OCI-LY7 (cell line): Measurements from ENCODE around the gene PAGE1.

Source experiments
- EZH2phosphoT487 ChIP-seq: fragments of 200-600 bp; sonication (generic); IDR thresholded peaks from 2 replicates; pipeline ENCODE4 v1.6.1; 2018; ENCODE audit warnings: low read depth, borderline replicate concordance, mild to moderate bottlenecking, mixed run types, antibody characterized with exemption, low read length, moderate library complexity, mixed read lengths
- TF ChIP-seq, protein P1 (sequence below): fragments of 200-600 bp; sonication (generic); conservative IDR thresholded peaks from 2 replicates; pipeline ENCODE4 v1.5.1; 2014; ENCODE audit warnings: mild to moderate bottlenecking, antibody characterized with exemption, low read length, moderate library complexity, mixed read lengths

DNA sequence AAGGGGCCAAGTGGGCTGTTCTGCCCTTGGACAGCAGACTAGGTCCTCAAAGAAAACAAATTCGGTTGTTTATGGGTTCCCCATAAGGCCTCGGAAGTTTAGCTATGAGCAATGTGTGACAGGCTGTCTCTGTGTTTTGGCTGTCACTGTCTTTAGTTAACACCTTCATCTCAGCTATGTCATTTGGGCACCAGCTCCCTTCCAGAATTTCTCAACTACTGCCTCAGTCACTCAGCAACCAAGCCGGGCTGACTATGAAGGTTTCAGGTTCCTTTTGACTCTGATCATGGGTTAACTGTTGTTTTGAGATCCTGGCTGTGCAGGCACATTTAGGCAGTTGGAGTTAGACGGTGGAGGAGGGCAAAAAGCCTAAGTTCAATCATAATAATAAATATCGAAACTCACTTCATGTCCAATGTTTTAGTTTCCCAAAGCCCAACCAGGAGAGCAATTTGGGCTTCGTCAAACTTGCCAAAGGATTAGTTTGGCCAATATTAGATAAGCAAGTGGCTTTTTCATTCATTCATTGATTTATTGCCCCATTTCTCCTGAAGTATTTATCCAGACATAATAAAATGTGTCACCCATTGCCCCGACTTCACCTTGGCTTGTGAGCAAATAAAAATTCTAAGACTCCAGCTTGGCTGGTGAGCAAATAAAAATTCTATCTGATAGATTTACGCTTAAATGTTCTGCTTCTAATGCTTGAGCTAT, 9.1 kb upstream of the PAGE1 start:
- TF ChIP-seq, protein P1, sequence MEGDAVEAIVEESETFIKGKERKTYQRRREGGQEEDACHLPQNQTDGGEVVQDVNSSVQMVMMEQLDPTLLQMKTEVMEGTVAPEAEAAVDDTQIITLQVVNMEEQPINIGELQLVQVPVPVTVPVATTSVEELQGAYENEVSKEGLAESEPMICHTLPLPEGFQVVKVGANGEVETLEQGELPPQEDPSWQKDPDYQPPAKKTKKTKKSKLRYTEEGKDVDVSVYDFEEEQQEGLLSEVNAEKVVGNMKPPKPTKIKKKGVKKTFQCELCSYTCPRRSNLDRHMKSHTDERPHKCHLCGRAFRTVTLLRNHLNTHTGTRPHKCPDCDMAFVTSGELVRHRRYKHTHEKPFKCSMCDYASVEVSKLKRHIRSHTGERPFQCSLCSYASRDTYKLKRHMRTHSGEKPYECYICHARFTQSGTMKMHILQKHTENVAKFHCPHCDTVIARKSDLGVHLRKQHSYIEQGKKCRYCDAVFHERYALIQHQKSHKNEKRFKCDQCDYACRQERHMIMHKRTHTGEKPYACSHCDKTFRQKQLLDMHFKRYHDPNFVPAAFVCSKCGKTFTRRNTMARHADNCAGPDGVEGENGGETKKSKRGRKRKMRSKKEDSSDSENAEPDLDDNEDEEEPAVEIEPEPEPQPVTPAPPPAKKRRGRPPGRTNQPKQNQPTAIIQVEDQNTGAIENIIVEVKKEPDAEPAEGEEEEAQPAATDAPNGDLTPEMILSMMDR = no peak
- TF ChIP-seq EZH2phosphoT487 = no peak
